GM23338 (cell line): Measurements from ENCODE around the gene DBH. TPM values are rescaled to one million over a fixed set of nuclear protein-coding genes. Genes with fewer than 3 reads are reported as not detected.

Experiments
- ATAC-seq: fragments of 200-7000 bp; cut with Tn5 transposase; 3 replicates; pipeline ENCODE4 v1.9.1; 2020
- DNase-seq: peaks from one replicate; pipeline ENCODE4 v3.0.0-alpha.2; 2015; ENCODE audit warnings: low spot score
- H2AFZ ChIP-seq: fragments of 200-600 bp; sonication (generic); 2 replicates; pipeline ENCODE4 v1.8.0; 2016; ENCODE audit warnings: antibody characterized with exemption, mild to moderate bottlenecking, moderate library complexity
- H3F3A ChIP-seq: fragments of 200-600 bp; sonication (generic); replicated peaks from 2 replicates; pipeline ENCODE4 v1.8.0; 2017; ENCODE audit warnings: antibody characterized with exemption, mixed run types, low read depth
- H3K27ac ChIP-seq: fragments of 200-600 bp; sonication (generic); 2 replicates; pipeline ENCODE4 v1.6.1; 2016; ENCODE audit warnings: low read depth
- H3K27me3 ChIP-seq: fragments of 200-600 bp; sonication (generic); 2 replicates; pipeline ENCODE4 v1.8.0; 2016; ENCODE audit warnings: mild to moderate bottlenecking, mixed run types, moderate library complexity; ENCODE audit not compliant: insufficient read depth
- H3K36me3 ChIP-seq: fragments of 200-600 bp; sonication (generic); 2 replicates; pipeline ENCODE4 v1.8.0; 2016; ENCODE audit warnings: mild to moderate bottlenecking; ENCODE audit not compliant: insufficient read depth
- H3K4me1 ChIP-seq: fragments of 200-600 bp; sonication (generic); 2 replicates; pipeline ENCODE4 v1.8.0; 2016; ENCODE audit warnings: mild to moderate bottlenecking, moderate library complexity; ENCODE audit not compliant: insufficient read depth
- H3K4me2 ChIP-seq: fragments of 200-600 bp; sonication (generic); 2 replicates; pipeline ENCODE4 v1.7.1; 2017; ENCODE audit warnings: mixed run types
- H3K4me3 ChIP-seq: fragments of 200-600 bp; sonication (generic); 2 replicates; pipeline ENCODE4 v1.6.1; 2016; ENCODE audit warnings: mixed run types
- H3K79me2 ChIP-seq: fragments of 200-600 bp; sonication (generic); replicated peaks from 2 replicates; pipeline ENCODE4 v1.8.0; 2017; ENCODE audit warnings: mild to moderate bottlenecking; ENCODE audit not compliant: insufficient read depth
- H3K9me2 ChIP-seq: fragments of 200-600 bp; sonication (generic); 2 replicates; pipeline ENCODE4 v1.8.0; 2017; ENCODE audit not compliant: insufficient read depth
- H4K20me1 ChIP-seq: fragments of 200-600 bp; sonication (generic); replicated peaks from 2 replicates; pipeline ENCODE4 v1.8.0; 2017; ENCODE audit warnings: mild to moderate bottlenecking; ENCODE audit not compliant: insufficient read depth
- H3K27ac Mint-ChIP-seq: 2 replicates; pipeline ENCODE4 v1.8.0; 2020; ENCODE audit warnings: inconsistent platforms, mild to moderate bottlenecking, moderate library complexity, mixed read lengths
- H3K27me3 Mint-ChIP-seq: 3 replicates; pipeline ENCODE4 v1.8.0; 2022; ENCODE audit warnings: low read depth, mild to moderate bottlenecking, moderate library complexity, mixed read lengths, inconsistent platforms; ENCODE audit not compliant: insufficient read depth, poor library complexity
- H3K36me3 Mint-ChIP-seq: 3 replicates; pipeline ENCODE4 v1.8.0; 2021; ENCODE audit warnings: low read depth, mild to moderate bottlenecking, inconsistent platforms, moderate library complexity, mixed read lengths
- H3K4me1 Mint-ChIP-seq: 3 replicates; pipeline ENCODE4 v1.8.0; 2020; ENCODE audit warnings: mild to moderate bottlenecking, inconsistent platforms, mixed read lengths
- H3K4me3 Mint-ChIP-seq: 3 replicates; pipeline ENCODE4 v1.8.0; 2021; ENCODE audit warnings: moderate library complexity, mild to moderate bottlenecking, inconsistent platforms, mixed read lengths
- H3K9me3 Mint-ChIP-seq: 3 replicates; pipeline ENCODE4 v1.8.0; 2020; ENCODE audit warnings: moderate library complexity, mild to moderate bottlenecking, inconsistent platforms, mixed read lengths
- CREB1 ChIP-seq: fragments of 250-450 bp; sonication (Bioruptor Pico); IDR thresholded peaks from 2 replicates; pipeline ENCODE4 v1.5.0; 2020; ENCODE audit warnings: low read depth, mild to moderate bottlenecking, moderate library complexity
- ETS1 ChIP-seq: IDR thresholded peaks from 2 replicates; pipeline ENCODE4 v1.6.1; 2016; ENCODE audit warnings: antibody characterized with exemption
- EZH2 ChIP-seq: fragments of 200-600 bp; sonication (generic); IDR thresholded peaks from one replicate; pipeline ENCODE4 v1.8.0; 2017; ENCODE audit warnings: antibody characterized with exemption, mild to moderate bottlenecking, low read depth; ENCODE audit not compliant: unreplicated experiment
- EZH2phosphoT487 ChIP-seq: fragments of 200-600 bp; sonication (generic); IDR thresholded peaks from one replicate; pipeline ENCODE4 v1.8.1; 2018; ENCODE audit warnings: antibody characterized with exemption; ENCODE audit not compliant: unreplicated experiment
- JUNB ChIP-seq: IDR thresholded peaks from one replicate; pipeline ENCODE4 v1.6.1; 2016; ENCODE audit warnings: antibody characterized with exemption; ENCODE audit not compliant: unreplicated experiment
- NANOG ChIP-seq: IDR thresholded peaks from 2 replicates; pipeline ENCODE4 v1.6.1; 2016; ENCODE audit warnings: antibody characterized with exemption, borderline replicate concordance
- POLR2AphosphoS5 ChIP-seq: IDR thresholded peaks from 2 replicates; pipeline ENCODE4 v1.6.1; 2016; ENCODE audit warnings: antibody characterized with exemption, low read depth
- STAT1 ChIP-seq: IDR thresholded peaks from one replicate; pipeline ENCODE4 v1.6.1; 2016; ENCODE audit warnings: antibody characterized with exemption; ENCODE audit not compliant: unreplicated experiment
- ZNF114 ChIP-seq: fragments of 250-450 bp; sonication (Bioruptor Pico); IDR thresholded peaks from 2 replicates; pipeline ENCODE4 v1.5.0; 2020; ENCODE audit warnings: mild to moderate bottlenecking, moderate library complexity
- ZNF331 ChIP-seq: fragments of 250-450 bp; sonication (Bioruptor Pico); IDR thresholded peaks from 2 replicates; pipeline ENCODE4 v1.5.0; 2020; ENCODE audit warnings: low read depth, mild to moderate bottlenecking, moderate library complexity
- ZNF462 ChIP-seq: fragments of 250-450 bp; sonication (Bioruptor Pico); IDR thresholded peaks from 2 replicates; pipeline ENCODE4 v1.5.0; 2020; ENCODE audit warnings: mild to moderate bottlenecking, moderate library complexity
- polyA plus RNA-seq: library from polyadenylated mRNA; unstranded; fragments of >200 nt; fragmentation: Nextera tagmentation; extraction: Ambion mirVana; gene quantifications from 2 replicates; pipeline ENCODE4 v1.2.1, GENCODE V29; 2016
- total RNA-seq: library from RNA; depleted of rRNA; stranded (reverse); fragments of >200 nt; shearing (Covaris generic); gene quantifications from 2 replicates; pipeline ENCODE4 v1.2.3, GENCODE V29; 2014
- TF ChIP-seq, protein P1 (sequence below), 2 experiments: fragments of 200-600 bp in 1 of 2; sonication (generic) in 1 of 2; conservative IDR thresholded peaks; 2 replicates each; pipeline versions ENCODE4 v1.5.1 to v1.6.1; 2016 to 2017; ENCODE audit warnings: antibody characterized with exemption in 2 of 2, low read depth in 2 of 2, mild to moderate bottlenecking in 2 of 2, moderate library complexity in 1 of 2
- TF ChIP-seq, protein P2 (sequence below): IDR thresholded peaks from one replicate; pipeline ENCODE4 v1.6.1; 2018; ENCODE audit warnings: antibody characterized with exemption; ENCODE audit not compliant: unreplicated experiment

The DBH gene
- total and polyA plus RNA-seq, 2 experiments from 2014 or later, result 0.08 to 0.24 TPM

DNA sequence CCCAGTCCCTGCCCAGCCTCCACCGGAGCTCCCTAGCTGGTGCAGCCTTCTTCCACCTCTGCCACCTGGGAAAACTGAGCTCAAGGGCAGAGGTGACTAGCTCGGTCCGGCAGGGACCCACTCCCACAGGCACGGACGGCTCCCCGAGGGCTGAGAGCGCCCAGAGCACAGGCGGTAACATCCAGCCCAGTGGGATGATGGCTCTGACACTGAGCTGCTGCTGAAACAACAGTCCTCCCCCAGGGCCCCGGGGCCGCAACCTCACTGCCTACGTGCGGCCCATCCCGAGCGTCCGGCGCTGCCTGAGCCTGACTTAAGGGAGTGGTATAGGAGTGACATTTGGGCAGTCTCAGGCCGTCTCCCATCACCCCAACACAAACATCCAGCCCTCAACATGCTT is 30.7 kb upstream of the DBH start:
- TF ChIP-seq, protein P1, sequence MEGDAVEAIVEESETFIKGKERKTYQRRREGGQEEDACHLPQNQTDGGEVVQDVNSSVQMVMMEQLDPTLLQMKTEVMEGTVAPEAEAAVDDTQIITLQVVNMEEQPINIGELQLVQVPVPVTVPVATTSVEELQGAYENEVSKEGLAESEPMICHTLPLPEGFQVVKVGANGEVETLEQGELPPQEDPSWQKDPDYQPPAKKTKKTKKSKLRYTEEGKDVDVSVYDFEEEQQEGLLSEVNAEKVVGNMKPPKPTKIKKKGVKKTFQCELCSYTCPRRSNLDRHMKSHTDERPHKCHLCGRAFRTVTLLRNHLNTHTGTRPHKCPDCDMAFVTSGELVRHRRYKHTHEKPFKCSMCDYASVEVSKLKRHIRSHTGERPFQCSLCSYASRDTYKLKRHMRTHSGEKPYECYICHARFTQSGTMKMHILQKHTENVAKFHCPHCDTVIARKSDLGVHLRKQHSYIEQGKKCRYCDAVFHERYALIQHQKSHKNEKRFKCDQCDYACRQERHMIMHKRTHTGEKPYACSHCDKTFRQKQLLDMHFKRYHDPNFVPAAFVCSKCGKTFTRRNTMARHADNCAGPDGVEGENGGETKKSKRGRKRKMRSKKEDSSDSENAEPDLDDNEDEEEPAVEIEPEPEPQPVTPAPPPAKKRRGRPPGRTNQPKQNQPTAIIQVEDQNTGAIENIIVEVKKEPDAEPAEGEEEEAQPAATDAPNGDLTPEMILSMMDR (conservative IDR thresholded peaks at IDR 0.05; ENCODE audit: low read depth in 2 of 2), result no peak
- TF ChIP-seq JUNB (no peak), CREB1 (CRISPR knock-in tag) (no peak), NANOG (no peak), ZNF331 (CRISPR knock-in tag) (no peak), EZH2 (no peak), EZH2phosphoT487 (no peak), POLR2AphosphoS5 (no peak), ZNF462 (no peak), STAT1 (no peak), ZNF114 (CRISPR knock-in tag) (no peak), ETS1 (no peak)
- TF ChIP-seq, protein P2, sequence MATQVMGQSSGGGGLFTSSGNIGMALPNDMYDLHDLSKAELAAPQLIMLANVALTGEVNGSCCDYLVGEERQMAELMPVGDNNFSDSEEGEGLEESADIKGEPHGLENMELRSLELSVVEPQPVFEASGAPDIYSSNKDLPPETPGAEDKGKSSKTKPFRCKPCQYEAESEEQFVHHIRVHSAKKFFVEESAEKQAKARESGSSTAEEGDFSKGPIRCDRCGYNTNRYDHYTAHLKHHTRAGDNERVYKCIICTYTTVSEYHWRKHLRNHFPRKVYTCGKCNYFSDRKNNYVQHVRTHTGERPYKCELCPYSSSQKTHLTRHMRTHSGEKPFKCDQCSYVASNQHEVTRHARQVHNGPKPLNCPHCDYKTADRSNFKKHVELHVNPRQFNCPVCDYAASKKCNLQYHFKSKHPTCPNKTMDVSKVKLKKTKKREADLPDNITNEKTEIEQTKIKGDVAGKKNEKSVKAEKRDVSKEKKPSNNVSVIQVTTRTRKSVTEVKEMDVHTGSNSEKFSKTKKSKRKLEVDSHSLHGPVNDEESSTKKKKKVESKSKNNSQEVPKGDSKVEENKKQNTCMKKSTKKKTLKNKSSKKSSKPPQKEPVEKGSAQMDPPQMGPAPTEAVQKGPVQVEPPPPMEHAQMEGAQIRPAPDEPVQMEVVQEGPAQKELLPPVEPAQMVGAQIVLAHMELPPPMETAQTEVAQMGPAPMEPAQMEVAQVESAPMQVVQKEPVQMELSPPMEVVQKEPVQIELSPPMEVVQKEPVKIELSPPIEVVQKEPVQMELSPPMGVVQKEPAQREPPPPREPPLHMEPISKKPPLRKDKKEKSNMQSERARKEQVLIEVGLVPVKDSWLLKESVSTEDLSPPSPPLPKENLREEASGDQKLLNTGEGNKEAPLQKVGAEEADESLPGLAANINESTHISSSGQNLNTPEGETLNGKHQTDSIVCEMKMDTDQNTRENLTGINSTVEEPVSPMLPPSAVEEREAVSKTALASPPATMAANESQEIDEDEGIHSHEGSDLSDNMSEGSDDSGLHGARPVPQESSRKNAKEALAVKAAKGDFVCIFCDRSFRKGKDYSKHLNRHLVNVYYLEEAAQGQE, result no peak
- ATAC-seq, result no peak

More for the DNA sequence above, 30.7 kb upstream of the DBH start:
- H3K36me3 Mint-ChIP-seq, result no peaks in the 10 kb centered on the region
- DNase-seq, result no peak
- H3K36me3 ChIP-seq, result no peaks in the 10 kb centered on the region
- H3K9me2 ChIP-seq, result no peaks in the 10 kb centered on the region
- H3F3A ChIP-seq, result no peaks in the 10 kb centered on the region
- H3K4me2 ChIP-seq, result no peak overlapping the region
- no peaks in the 10 kb centered on the region for H3K9me3 Mint-ChIP-seq
- peaks cover 15% of the 10 kb centered on the region for H3K27me3 ChIP-seq
- H3K27ac ChIP-seq, result no peak overlapping the region
- no peak overlapping the region for H3K4me3 Mint-ChIP-seq
- no peaks in the 10 kb centered on the region for H4K20me1 ChIP-seq
- H2AFZ ChIP-seq, result no peak overlapping the region
- peaks cover 13% of the 10 kb centered on the region for H3K27me3 Mint-ChIP-seq
- no peak overlapping the region for H3K4me3 ChIP-seq
- H3K27ac Mint-ChIP-seq, result no peak overlapping the region
- H3K4me1 ChIP-seq, result no peaks in the 10 kb centered on the region; the same call in 1 of the 2 replicates
- H3K79me2 ChIP-seq, result no peaks in the 10 kb centered on the region
- H3K4me1 Mint-ChIP-seq, result peaks cover 30% of the 10 kb centered on the region
